Measurements from ENCODE around the gene PLXNA2.

DNA sequence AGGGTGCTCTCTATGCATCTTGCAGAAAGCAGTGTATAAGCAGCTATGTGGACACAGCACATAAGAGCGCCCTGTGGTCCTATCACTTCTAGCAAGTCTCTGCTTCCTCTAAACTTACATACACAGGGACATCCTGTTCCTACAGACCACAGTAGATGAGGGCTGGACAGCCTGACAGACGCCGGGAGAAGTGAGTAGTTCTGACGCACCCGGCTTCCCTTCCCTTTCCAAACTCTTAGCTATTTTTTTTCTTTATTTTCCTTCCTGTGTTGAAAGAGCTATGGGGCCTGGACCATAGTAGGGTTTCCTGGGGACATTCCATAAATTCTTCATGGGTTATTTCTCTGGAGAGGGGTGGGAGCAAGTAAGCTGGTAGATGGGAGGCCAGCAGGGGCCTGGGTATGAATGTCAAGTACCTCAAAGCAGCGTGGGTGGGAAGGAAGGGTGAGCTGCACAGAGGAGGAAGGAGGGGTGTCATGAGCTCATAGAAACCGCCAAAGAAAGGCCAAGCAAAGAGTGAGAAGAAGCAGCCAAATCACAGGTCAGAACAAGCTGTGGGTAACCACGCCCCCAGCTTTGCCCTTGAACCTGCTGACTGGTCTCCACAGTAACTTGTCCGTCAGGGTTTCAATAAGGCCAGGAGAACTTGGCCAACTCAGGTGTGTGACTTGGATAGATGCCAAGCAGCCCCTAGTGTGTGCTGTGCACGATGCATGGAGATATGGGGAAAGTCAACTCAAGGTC, 36.6 kb downstream of the PLXNA2 start:
- TF ChIP-seq, protein P1, sequence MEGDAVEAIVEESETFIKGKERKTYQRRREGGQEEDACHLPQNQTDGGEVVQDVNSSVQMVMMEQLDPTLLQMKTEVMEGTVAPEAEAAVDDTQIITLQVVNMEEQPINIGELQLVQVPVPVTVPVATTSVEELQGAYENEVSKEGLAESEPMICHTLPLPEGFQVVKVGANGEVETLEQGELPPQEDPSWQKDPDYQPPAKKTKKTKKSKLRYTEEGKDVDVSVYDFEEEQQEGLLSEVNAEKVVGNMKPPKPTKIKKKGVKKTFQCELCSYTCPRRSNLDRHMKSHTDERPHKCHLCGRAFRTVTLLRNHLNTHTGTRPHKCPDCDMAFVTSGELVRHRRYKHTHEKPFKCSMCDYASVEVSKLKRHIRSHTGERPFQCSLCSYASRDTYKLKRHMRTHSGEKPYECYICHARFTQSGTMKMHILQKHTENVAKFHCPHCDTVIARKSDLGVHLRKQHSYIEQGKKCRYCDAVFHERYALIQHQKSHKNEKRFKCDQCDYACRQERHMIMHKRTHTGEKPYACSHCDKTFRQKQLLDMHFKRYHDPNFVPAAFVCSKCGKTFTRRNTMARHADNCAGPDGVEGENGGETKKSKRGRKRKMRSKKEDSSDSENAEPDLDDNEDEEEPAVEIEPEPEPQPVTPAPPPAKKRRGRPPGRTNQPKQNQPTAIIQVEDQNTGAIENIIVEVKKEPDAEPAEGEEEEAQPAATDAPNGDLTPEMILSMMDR (IDR thresholded peaks at IDR 0.05 in 2 of 3, conservative IDR thresholded peaks at IDR 0.05 in 1 of 3; ENCODE audit: borderline replicate concordance in 1 of 3, insufficient read depth in 1 of 3, low read depth in 2 of 3, low read length in 2 of 3) = no peak
- no peak for TF ChIP-seq EZH2 (IDR thresholded peaks at IDR 0.05)
- no peak for TF ChIP-seq POLR2A (IDR thresholded peaks at IDR 0.05; ENCODE audit: borderline replicate concordance, extremely low read depth, insufficient read depth, insufficient read length)
- TF ChIP-seq POLR2AphosphoS5 (IDR thresholded peaks at IDR 0.05; ENCODE audit: low read depth, low read length) = no peak
- TF ChIP-seq YY1 (IDR thresholded peaks at IDR 0.05; ENCODE audit: extremely low read depth, insufficient replicate concordance, low read depth, low read length) = no peak

All from HCT116 (cell line).